GM12892 (cell line): ENCODE data around the gene JAZF1.

Experiments used
- POLR2A ChIP-seq: IDR thresholded peaks from 2 replicates; pipeline ENCODE4 v1.6.1; 2011; ENCODE audit warnings: low read depth, low read length, control low read depth
- POLR2AphosphoS5 ChIP-seq: IDR thresholded peaks from 2 replicates; pipeline ENCODE4 v1.6.1; 2011; ENCODE audit warnings: low read depth, low read length, control low read depth

DNA sequence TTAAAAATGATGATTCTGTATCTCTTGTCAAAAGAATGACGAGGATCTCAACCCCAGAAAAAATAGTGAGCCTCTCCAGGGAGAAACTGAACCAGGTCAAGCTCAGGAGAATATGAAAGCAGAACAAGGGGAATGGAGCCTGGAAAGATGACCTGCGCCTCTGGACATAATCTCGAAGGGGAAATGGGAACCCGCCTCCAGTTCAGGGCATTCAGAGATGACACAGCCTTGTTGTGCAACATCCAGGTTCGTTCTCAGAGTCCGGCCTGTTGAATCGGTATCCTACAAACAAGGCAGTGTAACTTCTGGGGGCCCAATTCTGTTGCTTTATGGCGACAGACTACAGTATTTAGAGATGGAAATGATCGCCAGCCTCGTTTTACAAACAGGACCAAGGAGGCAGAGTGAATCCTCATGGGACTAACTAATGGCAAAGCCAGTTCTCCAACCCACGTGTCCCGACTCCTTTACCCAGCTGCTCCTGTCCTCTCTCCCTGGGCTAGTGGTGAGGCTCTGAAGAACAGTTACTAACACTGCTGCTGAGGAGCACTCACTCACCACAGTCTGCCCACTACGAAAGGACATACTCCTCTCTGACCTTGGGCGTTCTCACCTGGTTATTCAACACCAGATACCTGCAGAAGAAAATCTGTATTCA is 67.6 kb downstream of the JAZF1 start:
- TF ChIP-seq POLR2A (no peak), POLR2AphosphoS5 (no peak)
